Neutrophil (primary cell): Measurements from ENCODE around the gene ZBP1.

Experiments used
- H3K27ac ChIP-seq: fragments of 200-600 bp; sonication (generic); 2 replicates; pipeline ENCODE4 v1.5.1; 2016; ENCODE audit warnings: mild to moderate bottlenecking, moderate library complexity
- H3K27me3 ChIP-seq: fragments of 200-600 bp; sonication (generic); 2 replicates; pipeline ENCODE4 v1.6.0; 2016; ENCODE audit warnings: mild to moderate bottlenecking
- H3K36me3 ChIP-seq: fragments of 200-600 bp; sonication (generic); 2 replicates; pipeline ENCODE4 v1.5.1; 2017
- H3K4me1 ChIP-seq, 2 experiments: fragments of 200-600 bp in 1 of 2; sonication (generic) in 1 of 2; 1 replicate in 1 of 2; 2 replicates in 1 of 2; pipeline versions ENCODE4 v1.5.1 to v1.6.1; 2013 to 2016; ENCODE audit warnings: low read depth in 1 of 2, low read length in 1 of 2, mild to moderate bottlenecking in 1 of 2, moderate library complexity in 1 of 2; ENCODE audit not compliant: control insufficient read depth in 1 of 2, insufficient read depth in 1 of 2
- H3K4me3 ChIP-seq, 2 experiments: fragments of 200-600 bp in 1 of 2; sonication (generic) in 1 of 2; 1 replicate in 1 of 2; 2 replicates in 1 of 2; pipeline ENCODE4 v1.5.1; 2013 to 2016; ENCODE audit warnings: low read depth in 1 of 2, low read length in 1 of 2, mild to moderate bottlenecking in 1 of 2, moderate library complexity in 1 of 2
- H3K9me3 ChIP-seq: fragments of 200-600 bp; sonication (generic); 2 replicates; pipeline ENCODE4 v1.5.1; 2016
- TF ChIP-seq, protein P1 (sequence below): fragments of 200-600 bp; sonication (generic); IDR thresholded peaks from 2 replicates; pipeline ENCODE4 v1.5.1; 2016; ENCODE audit warnings: antibody characterized with exemption

The ZBP1 gene

DNA sequence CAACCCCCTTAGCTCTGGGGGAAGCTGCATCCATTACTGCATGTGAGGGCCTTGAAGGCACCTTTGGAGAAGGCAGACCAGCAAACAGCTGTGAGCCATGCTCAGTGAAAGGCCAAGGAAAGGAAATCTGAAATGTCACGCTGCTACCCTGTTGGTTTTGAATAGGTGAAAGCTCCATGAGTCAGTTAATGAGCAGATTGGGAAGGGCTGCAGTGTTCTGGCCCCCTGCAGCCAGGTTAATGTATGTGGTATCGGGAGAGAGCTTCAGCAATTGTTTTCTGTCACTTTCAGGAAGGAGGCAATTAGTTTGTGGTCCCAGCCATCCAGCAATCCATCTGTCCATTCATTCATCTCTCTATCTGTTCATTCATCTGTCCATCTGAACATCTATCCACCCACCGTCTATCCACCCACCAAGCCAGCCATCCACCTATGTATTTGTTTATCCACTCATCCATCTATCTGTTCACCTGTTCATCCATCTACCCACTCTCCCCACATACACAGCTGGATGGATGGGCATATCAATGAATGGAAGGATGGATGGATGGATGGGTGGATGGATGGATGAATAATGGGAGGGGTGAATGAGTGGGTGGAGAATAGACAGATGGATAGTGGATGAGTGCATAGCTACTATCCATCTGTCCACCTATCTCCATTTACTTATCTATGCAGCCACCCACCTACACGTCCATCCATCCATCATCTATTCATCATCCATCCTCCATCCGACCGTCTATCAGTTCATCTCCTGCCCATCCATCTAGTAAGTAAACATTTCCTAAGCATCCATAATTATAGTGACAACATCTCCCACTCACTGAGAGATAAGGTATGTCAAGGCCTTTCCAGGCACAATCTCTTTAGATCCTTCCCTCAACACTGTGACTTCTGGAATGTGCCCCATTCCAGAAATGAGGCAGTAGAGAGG is 43.3 kb downstream of the ZBP1 start:
- Histone ChIP-seq H3K36me3 (no peaks in the 10 kb centered on the region), H3K27me3 (peaks cover 91% of the 10 kb centered on the region), H3K4me1 (peaks cover 11 to 12% of the 10 kb centered on the region in 2 experiments), H3K9me3 (no peaks in the 10 kb centered on the region), H3K27ac (no peak overlapping the region), H3K4me3 (no peak overlapping the region)
- TF ChIP-seq, protein P1, sequence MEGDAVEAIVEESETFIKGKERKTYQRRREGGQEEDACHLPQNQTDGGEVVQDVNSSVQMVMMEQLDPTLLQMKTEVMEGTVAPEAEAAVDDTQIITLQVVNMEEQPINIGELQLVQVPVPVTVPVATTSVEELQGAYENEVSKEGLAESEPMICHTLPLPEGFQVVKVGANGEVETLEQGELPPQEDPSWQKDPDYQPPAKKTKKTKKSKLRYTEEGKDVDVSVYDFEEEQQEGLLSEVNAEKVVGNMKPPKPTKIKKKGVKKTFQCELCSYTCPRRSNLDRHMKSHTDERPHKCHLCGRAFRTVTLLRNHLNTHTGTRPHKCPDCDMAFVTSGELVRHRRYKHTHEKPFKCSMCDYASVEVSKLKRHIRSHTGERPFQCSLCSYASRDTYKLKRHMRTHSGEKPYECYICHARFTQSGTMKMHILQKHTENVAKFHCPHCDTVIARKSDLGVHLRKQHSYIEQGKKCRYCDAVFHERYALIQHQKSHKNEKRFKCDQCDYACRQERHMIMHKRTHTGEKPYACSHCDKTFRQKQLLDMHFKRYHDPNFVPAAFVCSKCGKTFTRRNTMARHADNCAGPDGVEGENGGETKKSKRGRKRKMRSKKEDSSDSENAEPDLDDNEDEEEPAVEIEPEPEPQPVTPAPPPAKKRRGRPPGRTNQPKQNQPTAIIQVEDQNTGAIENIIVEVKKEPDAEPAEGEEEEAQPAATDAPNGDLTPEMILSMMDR, result no peak

DNA sequence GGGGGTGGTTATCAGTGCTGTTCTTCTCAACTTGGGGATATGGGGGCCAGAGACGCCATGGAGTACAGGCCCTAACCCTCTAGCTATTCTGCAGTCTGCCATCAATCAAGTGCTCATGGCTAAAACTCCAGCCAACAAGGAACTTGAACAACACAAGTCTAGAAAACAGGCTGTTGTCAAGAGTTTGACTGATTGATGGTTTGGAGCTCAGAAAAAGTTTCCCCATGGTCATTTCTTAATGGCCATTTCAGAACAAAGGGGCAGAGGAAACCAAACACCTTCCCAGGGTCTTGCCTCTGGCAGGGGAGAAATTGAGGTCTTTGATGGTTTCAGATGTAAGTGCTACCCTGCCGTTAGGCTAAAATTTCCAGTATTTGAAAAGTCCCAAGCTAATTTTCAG is 44.2 kb downstream of the ZBP1 start:
- H3K9me3 ChIP-seq, result no peaks in the 10 kb centered on the region
- no peak overlapping the region for H3K27ac ChIP-seq
- TF ChIP-seq, protein P1, result no peak
- no peaks in the 10 kb centered on the region for H3K36me3 ChIP-seq
- peaks cover 92% of the 10 kb centered on the region for H3K27me3 ChIP-seq
- peaks cover 2 to 4% of the 10 kb centered on the region in 2 experiments for H3K4me1 ChIP-seq
- H3K4me3 ChIP-seq, result no peak overlapping the region

DNA sequence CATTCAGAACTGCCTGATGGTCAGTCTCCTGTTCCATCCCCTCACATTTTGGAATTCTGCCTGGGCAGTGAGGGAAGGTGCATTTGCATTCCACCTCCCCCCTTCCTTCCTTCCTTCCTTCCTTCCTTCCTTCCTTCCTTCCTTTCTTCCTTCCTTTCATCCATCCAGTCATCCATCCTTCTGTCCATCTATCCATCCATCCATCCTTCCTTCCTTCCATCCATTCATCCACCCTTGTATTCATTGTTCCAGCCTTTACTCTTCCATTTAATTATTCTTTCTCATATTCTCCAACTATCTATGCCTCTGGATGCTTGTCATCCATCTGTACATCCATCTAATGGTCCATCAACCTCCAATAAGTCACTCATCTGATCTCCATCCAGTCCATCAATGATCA is 45.3 kb downstream of the ZBP1 start:
- no peak overlapping the region for H3K4me3 ChIP-seq
- TF ChIP-seq, protein P1, result no peak
- H3K27me3 ChIP-seq, result peaks cover 90% of the 10 kb centered on the region
- H3K9me3 ChIP-seq, result no peaks in the 10 kb centered on the region
- no peak overlapping the region for H3K27ac ChIP-seq
- H3K4me1 ChIP-seq, result no peaks in the 10 kb centered on the region
- no peaks in the 10 kb centered on the region for H3K36me3 ChIP-seq

DNA sequence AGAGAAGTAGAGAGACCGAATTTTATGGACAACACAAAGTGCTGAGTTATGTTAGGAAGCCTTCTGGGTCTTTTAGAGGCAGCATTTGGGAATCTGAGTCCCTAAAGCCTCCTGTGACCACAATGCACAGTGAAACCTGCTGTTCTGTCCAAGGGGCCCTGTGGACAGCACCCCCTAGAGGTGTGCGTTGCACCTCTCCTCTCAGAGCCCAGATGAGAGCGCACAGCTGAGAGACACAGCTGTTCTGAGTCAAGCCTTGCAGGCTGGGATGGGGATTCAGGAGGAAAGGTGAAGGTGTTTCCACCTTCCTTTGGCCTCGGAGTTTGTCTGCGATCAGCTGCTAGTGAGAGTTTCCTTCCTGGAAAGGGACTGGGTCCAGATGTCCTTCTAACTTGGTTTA is 46.3 kb downstream of the ZBP1 start:
- TF ChIP-seq, protein P1, result no peak
- Histone ChIP-seq H3K27me3 (peaks cover 86% of the 10 kb centered on the region), H3K36me3 (no peaks in the 10 kb centered on the region), H3K4me3 (no peak overlapping the region), H3K4me1 (no peaks in the 10 kb centered on the region), H3K9me3 (no peaks in the 10 kb centered on the region), H3K27ac (no peak overlapping the region)

DNA sequence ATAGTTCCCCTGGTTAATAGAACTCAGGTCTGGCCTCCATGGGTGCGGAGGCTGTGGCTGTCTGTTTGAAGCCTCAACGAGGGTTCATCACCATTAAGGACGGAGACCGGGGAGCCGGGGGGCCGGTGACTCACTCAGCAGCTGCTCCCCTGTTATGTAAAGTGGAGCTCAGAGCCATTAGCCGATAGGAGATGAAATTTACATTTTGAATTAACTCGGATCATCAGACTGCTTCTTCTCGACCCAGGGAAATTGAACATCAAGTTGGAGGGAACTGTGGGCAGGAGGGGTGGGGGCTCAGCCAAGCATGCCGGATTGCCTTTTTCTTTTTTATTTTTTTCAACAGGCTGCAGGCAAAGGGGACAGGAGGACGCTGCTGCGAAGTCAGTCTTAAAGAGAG is 47.0 kb downstream of the ZBP1 start:
- H3K27me3 ChIP-seq, result peaks cover 86% of the 10 kb centered on the region
- TF ChIP-seq, protein P1, result no peak

More for the DNA sequence above, 47.0 kb downstream of the ZBP1 start:
- Histone ChIP-seq H3K9me3 (no peaks in the 10 kb centered on the region), H3K4me3 (no peak overlapping the region), H3K36me3 (no peaks in the 10 kb centered on the region), H3K4me1 (no peaks in the 10 kb centered on the region), H3K27ac (no peak overlapping the region)
